ENCODE results near the gene FER. TPM values are rescaled to one million over a fixed set of nuclear protein-coding genes. Genes with fewer than 3 reads are reported as not detected.

The FER gene
- total and polyA plus RNA-seq, 2 experiments from 2014 or later: 25.9 to 30.7 TPM

- H3K9me3 ChIP-seq (ENCODE audit: low read depth): no peaks in the 10 kb centered on the region
- H3K27ac ChIP-seq: no peak overlapping the region
- H3K4me1 ChIP-seq (ENCODE audit: low read depth): no peaks in the 10 kb centered on the region
- no peaks in the 10 kb centered on the region for H3K36me3 ChIP-seq
- no peak for DNase-seq (ENCODE audit: low read depth in 1 of 2, low spot score in 1 of 2)
- TF ChIP-seq CTCF (IDR thresholded peaks at IDR 0.05; ENCODE audit: low read depth, low read length): no peak
- H3K27me3 ChIP-seq: no peaks in the 10 kb centered on the region
- H3K4me3 ChIP-seq: no peak overlapping the region
Observed at GRCh38 chr5:109111680-109112079, 364.0 kb downstream of the FER start.

- Histone ChIP-seq H3K27ac (no peak overlapping the region), H3K36me3 (no peaks in the 10 kb centered on the region)
- no peak for TF ChIP-seq CTCF (IDR thresholded peaks at IDR 0.05; ENCODE audit: low read depth, low read length)
Observed at GRCh38 chr5:109113608-109114007, 365.9 kb downstream of the FER start.

GRCh38 chr5:109121225-109121624, 373.5 kb downstream of the FER start:
- no peak for TF ChIP-seq CTCF (IDR thresholded peaks at IDR 0.05; ENCODE audit: low read depth, low read length)
- H3K4me1 ChIP-seq (ENCODE audit: low read depth): peaks cover 3% of the 10 kb centered on the region
- no peak for DNase-seq (ENCODE audit: low read depth in 1 of 2, low spot score in 1 of 2)
- H3K36me3 ChIP-seq: no peaks in the 10 kb centered on the region
- no peaks in the 10 kb centered on the region for H3K27me3 ChIP-seq
- no peak overlapping the region for H3K4me3 ChIP-seq
- no peaks in the 10 kb centered on the region for H3K9me3 ChIP-seq (ENCODE audit: low read depth)
- H3K27ac ChIP-seq: no peak overlapping the region

More at GRCh38 chr5:109113608-109114007, 365.9 kb downstream of the FER start:
- Histone ChIP-seq H3K4me3 (no peak overlapping the region), H3K9me3 (ENCODE audit: low read depth) (no peaks in the 10 kb centered on the region), H3K4me1 (ENCODE audit: low read depth) (no peaks in the 10 kb centered on the region), H3K27me3 (no peaks in the 10 kb centered on the region)
- no peak for DNase-seq (ENCODE audit: low read depth in 1 of 2, low spot score in 1 of 2)

GRCh38 chr5:109125755-109126429, 378.2 kb downstream of the FER start:
- Histone ChIP-seq H3K36me3 (no peaks in the 10 kb centered on the region), H3K4me1 (ENCODE audit: low read depth) (peaks cover 10% of the 10 kb centered on the region), H3K4me3 (no peak overlapping the region), H3K27me3 (no peaks in the 10 kb centered on the region), H3K27ac (peak overlapping the region; percentile 35), H3K9me3 (ENCODE audit: low read depth) (no peaks in the 10 kb centered on the region)
- no peak for TF ChIP-seq CTCF (IDR thresholded peaks at IDR 0.05; ENCODE audit: low read depth, low read length)
- peak in 1 of 2 donors; percentile 17 for DNase-seq (ENCODE audit: low read depth in 1 of 2, low spot score in 1 of 2)

GRCh38 chr5:109126481-109126880, 378.8 kb downstream of the FER start:
- H3K4me1 ChIP-seq (ENCODE audit: low read depth): peaks cover 10% of the 10 kb centered on the region
- no peak for TF ChIP-seq CTCF (IDR thresholded peaks at IDR 0.05; ENCODE audit: low read depth, low read length)
- no peaks in the 10 kb centered on the region for H3K27me3 ChIP-seq
- peak overlapping the region; percentile 35 for H3K27ac ChIP-seq
- no peaks in the 10 kb centered on the region for H3K36me3 ChIP-seq
- H3K9me3 ChIP-seq (ENCODE audit: low read depth): no peaks in the 10 kb centered on the region
- no peak overlapping the region for H3K4me3 ChIP-seq
- DNase-seq (ENCODE audit: low read depth in 1 of 2, low spot score in 1 of 2): no peak
